ENCODE data around the gene ASIC3. TPM values are rescaled to one million over a fixed set of nuclear protein-coding genes. Genes with fewer than 3 reads are reported as not detected.

Gene ASIC3
- total and polyA plus RNA-seq, 2 of the 8 experiments (the other 6 are each of a cell fraction or from before 2014, with no cell fraction given), result 1.6 to 1.9 TPM

DNA sequence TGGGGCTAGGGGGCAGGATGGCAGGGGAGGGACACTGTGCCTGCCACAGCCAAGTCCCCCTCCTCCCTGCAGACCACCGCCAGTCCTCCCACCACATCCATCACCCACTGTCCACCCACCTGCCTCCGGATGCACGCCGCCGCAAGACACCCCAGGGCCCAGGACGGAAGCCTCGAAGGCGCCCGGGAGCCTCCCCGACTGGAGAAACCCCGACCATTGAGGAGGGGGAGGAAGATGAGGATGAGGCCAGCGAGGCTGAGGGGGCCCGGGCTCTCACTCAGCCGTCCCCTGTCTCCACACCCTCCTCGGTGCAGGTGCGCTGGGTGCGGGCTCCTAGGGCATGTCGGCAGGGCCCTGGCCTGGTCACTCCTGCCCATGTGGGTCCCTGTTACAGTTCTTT is 16.1 kb downstream of the ASIC3 start:
- WGBS, 2 experiments (ENCODE audit: extremely low coverage in 1 of 2, insufficient coverage in 1 of 2, insufficient read length in 1 of 2, insufficient replicate concordance in 2 of 2, low coverage in 1 of 2, low lambda C conversion rate in 2 of 2, missing lambda C conversion rate in 1 of 2), result 91% methylated on average over 16 of the region's 18 CpGs; no CpG with 5 or more reads in 1 of the 2 experiments
- Histone ChIP-seq H2AFZ (ENCODE audit: low read length) (no peak overlapping the region), H3K23me2 (ENCODE audit: low read depth, low read length) (peaks cover 20% of the 10 kb centered on the region; the same call in 1 of the 2 replicates), H3K27me3 (replicated peaks in 1 of 4; ENCODE audit: control insufficient read depth in 3 of 4, extremely low read depth in 1 of 4, insufficient read depth in 3 of 4, low read length in 3 of 4) (no peaks in the 10 kb centered on the region), H3K4me3 (ENCODE audit: extremely low read depth in 1 of 4, insufficient read depth in 2 of 4, low read depth in 3 of 4, low read length in 4 of 4) (no peak overlapping the region), H3K36me3 (ENCODE audit: control insufficient read depth in 2 of 4, insufficient read depth in 4 of 4, low read length in 3 of 4) (peaks cover 5 to 38% (median 21%) of the 10 kb centered on the region in 4 experiments; a peak in 7 of 8 replicates), H3K4me2 (ENCODE audit: insufficient read depth in 1 of 2, low read depth in 2 of 2, low read length in 2 of 2) (no peak overlapping the region), H2BK15ac (ENCODE audit: low read length) (no peak overlapping the region), H4K8ac (ENCODE audit: extremely low read depth, insufficient read depth, low read length) (0 out of 2 replicates have a peak overlapping the region, but pooled peaks have one; percentile 32), H3K4ac (replicated peaks; ENCODE audit: insufficient read length, low read depth, low read length) (no peak overlapping the region), H3K18ac (ENCODE audit: extremely low read depth, low read length) (no peak overlapping the region), H3K56ac (replicated peaks; ENCODE audit: insufficient read length, low read depth, low read length) (no peak overlapping the region), H3K14ac (ENCODE audit: insufficient read length) (no peak overlapping the region), H4K5ac (ENCODE audit: insufficient read length, low read depth, low read length) (no peak overlapping the region), H2BK120ac (replicated peaks; ENCODE audit: low read depth, low read length) (no peak overlapping the region), H3K27ac (ENCODE audit: low read depth, low read length) (no peak overlapping the region), H4K91ac (replicated peaks; ENCODE audit: insufficient read length, low read length) (no peak overlapping the region), H2BK12ac (ENCODE audit: low read depth, low read length) (no peak overlapping the region), H3K9me3 (ENCODE audit: insufficient read depth in 2 of 2, low read depth in 1 of 2, low read length in 1 of 2) (no peaks in the 10 kb centered on the region), H2AK5ac (ENCODE audit: low read depth, low read length) (no peak overlapping the region), H4K20me1 (replicated peaks in 1 of 2; ENCODE audit: control insufficient read depth in 1 of 2, insufficient read depth in 2 of 2, low read length in 2 of 2) (peaks cover 5 to 9% of the 10 kb centered on the region in 2 experiments), H3K79me1 (ENCODE audit: low read depth, low read length) (peaks cover 6% of the 10 kb centered on the region; the same call in 1 of the 2 replicates), H3K79me2 (ENCODE audit: control insufficient read depth in 1 of 2, insufficient read depth in 2 of 2, low read length in 2 of 2) (peaks cover 0 to 8% of the 10 kb centered on the region in 2 experiments; a peak in 1 of 4 replicates), H2BK20ac (ENCODE audit: low read length) (no peak overlapping the region), H3K23ac (ENCODE audit: insufficient read length) (no peak overlapping the region), H3K4me1 (replicated peaks in 1 of 4; ENCODE audit: control insufficient read depth in 3 of 4, insufficient read depth in 4 of 4, low read length in 3 of 4) (peaks cover 6 to 29% (median 24%) of the 10 kb centered on the region in 4 experiments), H2BK5ac (ENCODE audit: low read depth, low read length) (no peak overlapping the region), H3K9ac (replicated peaks in 1 of 4; ENCODE audit: extremely low read depth in 1 of 4, low read depth in 3 of 4, low read length in 3 of 4) (no peak overlapping the region)
- FAIRE-seq, result no peak
- CTCF ChIA-PET (ENCODE audit: partially characterized antibody), result interaction anchor here (0.6 to 9.0 kb wide), 4 partner anchors 13 to 251 kb away, joined by 5 to 81 read pairs (median 22); no protein-coding TSS in a partner anchor
- POLR2A ChIA-PET (ENCODE audit: partially characterized antibody), result interaction anchor here (2.1 to 7.9 kb wide), 2 partner anchors 13 to 50 kb away, joined by 9 to 77 read pairs; no protein-coding TSS in a partner anchor
- no peak for DNase-seq (ENCODE audit: low read depth in 1 of 2, low spot score in 2 of 2)
- TF ChIP-seq MAFK (IDR thresholded peaks at IDR 0.05; ENCODE audit: low read depth, low read length) (no peak), ATF2 (IDR thresholded peaks at IDR 0.05; ENCODE audit: low read length) (no peak), POLR2AphosphoS5 (IDR thresholded peaks at IDR 0.05; ENCODE audit: low read depth, low read length) (no peak), ZNF274 (IDR thresholded peaks at IDR 0.05; ENCODE audit: borderline replicate concordance, extremely low read depth, low read length) (no peak), CEBPB (IDR thresholded peaks at IDR 0.05; ENCODE audit: low read depth, low read length) (no peak), TAF1 (IDR thresholded peaks at IDR 0.05; ENCODE audit: low read depth, low read length) (no peak), BCL11A (IDR thresholded peaks at IDR 0.05; ENCODE audit: low read depth in 2 of 2, low read length in 2 of 2) (no peak), GABPA (IDR thresholded peaks at IDR 0.05; ENCODE audit: borderline replicate concordance, insufficient read depth, low read length) (no peak), CHD2 (IDR thresholded peaks at IDR 0.05; ENCODE audit: low read length) (no peak)
- TF ChIP-seq, protein P1, sequence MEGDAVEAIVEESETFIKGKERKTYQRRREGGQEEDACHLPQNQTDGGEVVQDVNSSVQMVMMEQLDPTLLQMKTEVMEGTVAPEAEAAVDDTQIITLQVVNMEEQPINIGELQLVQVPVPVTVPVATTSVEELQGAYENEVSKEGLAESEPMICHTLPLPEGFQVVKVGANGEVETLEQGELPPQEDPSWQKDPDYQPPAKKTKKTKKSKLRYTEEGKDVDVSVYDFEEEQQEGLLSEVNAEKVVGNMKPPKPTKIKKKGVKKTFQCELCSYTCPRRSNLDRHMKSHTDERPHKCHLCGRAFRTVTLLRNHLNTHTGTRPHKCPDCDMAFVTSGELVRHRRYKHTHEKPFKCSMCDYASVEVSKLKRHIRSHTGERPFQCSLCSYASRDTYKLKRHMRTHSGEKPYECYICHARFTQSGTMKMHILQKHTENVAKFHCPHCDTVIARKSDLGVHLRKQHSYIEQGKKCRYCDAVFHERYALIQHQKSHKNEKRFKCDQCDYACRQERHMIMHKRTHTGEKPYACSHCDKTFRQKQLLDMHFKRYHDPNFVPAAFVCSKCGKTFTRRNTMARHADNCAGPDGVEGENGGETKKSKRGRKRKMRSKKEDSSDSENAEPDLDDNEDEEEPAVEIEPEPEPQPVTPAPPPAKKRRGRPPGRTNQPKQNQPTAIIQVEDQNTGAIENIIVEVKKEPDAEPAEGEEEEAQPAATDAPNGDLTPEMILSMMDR (IDR thresholded peaks at IDR 0.05; ENCODE audit: control extremely low read depth in 1 of 3, insufficient read depth in 1 of 3, low read depth in 1 of 3, low read length in 3 of 3), result no peak
